GM23338 (cell line): ENCODE results near the gene PRMT7. TPM values are rescaled to one million over a fixed set of nuclear protein-coding genes. Genes with fewer than 3 reads are reported as not detected.

Experiments
- ATAC-seq: fragments of 200-7000 bp; cut with Tn5 transposase; 3 replicates; pipeline ENCODE4 v1.9.1; 2020
- DNase-seq: peaks from one replicate; pipeline ENCODE4 v3.0.0-alpha.2; 2015; ENCODE audit warnings: low spot score
- H2AFZ ChIP-seq: fragments of 200-600 bp; sonication (generic); 2 replicates; pipeline ENCODE4 v1.8.0; 2016; ENCODE audit warnings: antibody characterized with exemption, mild to moderate bottlenecking, moderate library complexity
- H3F3A ChIP-seq: fragments of 200-600 bp; sonication (generic); replicated peaks from 2 replicates; pipeline ENCODE4 v1.8.0; 2017; ENCODE audit warnings: antibody characterized with exemption, mixed run types, low read depth
- H3K27ac ChIP-seq: fragments of 200-600 bp; sonication (generic); 2 replicates; pipeline ENCODE4 v1.6.1; 2016; ENCODE audit warnings: low read depth
- H3K27me3 ChIP-seq: fragments of 200-600 bp; sonication (generic); 2 replicates; pipeline ENCODE4 v1.8.0; 2016; ENCODE audit warnings: mild to moderate bottlenecking, mixed run types, moderate library complexity; ENCODE audit not compliant: insufficient read depth
- H3K36me3 ChIP-seq: fragments of 200-600 bp; sonication (generic); 2 replicates; pipeline ENCODE4 v1.8.0; 2016; ENCODE audit warnings: mild to moderate bottlenecking; ENCODE audit not compliant: insufficient read depth
- H3K4me1 ChIP-seq: fragments of 200-600 bp; sonication (generic); 2 replicates; pipeline ENCODE4 v1.8.0; 2016; ENCODE audit warnings: mild to moderate bottlenecking, moderate library complexity; ENCODE audit not compliant: insufficient read depth
- H3K4me2 ChIP-seq: fragments of 200-600 bp; sonication (generic); 2 replicates; pipeline ENCODE4 v1.7.1; 2017; ENCODE audit warnings: mixed run types
- H3K4me3 ChIP-seq: fragments of 200-600 bp; sonication (generic); 2 replicates; pipeline ENCODE4 v1.6.1; 2016; ENCODE audit warnings: mixed run types
- H3K79me2 ChIP-seq: fragments of 200-600 bp; sonication (generic); replicated peaks from 2 replicates; pipeline ENCODE4 v1.8.0; 2017; ENCODE audit warnings: mild to moderate bottlenecking; ENCODE audit not compliant: insufficient read depth
- H3K9me2 ChIP-seq: fragments of 200-600 bp; sonication (generic); 2 replicates; pipeline ENCODE4 v1.8.0; 2017; ENCODE audit not compliant: insufficient read depth
- H4K20me1 ChIP-seq: fragments of 200-600 bp; sonication (generic); replicated peaks from 2 replicates; pipeline ENCODE4 v1.8.0; 2017; ENCODE audit warnings: mild to moderate bottlenecking; ENCODE audit not compliant: insufficient read depth
- H3K27ac Mint-ChIP-seq: 2 replicates; pipeline ENCODE4 v1.8.0; 2020; ENCODE audit warnings: inconsistent platforms, mild to moderate bottlenecking, moderate library complexity, mixed read lengths
- H3K27me3 Mint-ChIP-seq: 3 replicates; pipeline ENCODE4 v1.8.0; 2022; ENCODE audit warnings: low read depth, mild to moderate bottlenecking, moderate library complexity, mixed read lengths, inconsistent platforms; ENCODE audit not compliant: insufficient read depth, poor library complexity
- H3K36me3 Mint-ChIP-seq: 3 replicates; pipeline ENCODE4 v1.8.0; 2021; ENCODE audit warnings: low read depth, mild to moderate bottlenecking, inconsistent platforms, moderate library complexity, mixed read lengths
- H3K4me1 Mint-ChIP-seq: 3 replicates; pipeline ENCODE4 v1.8.0; 2020; ENCODE audit warnings: mild to moderate bottlenecking, inconsistent platforms, mixed read lengths
- H3K4me3 Mint-ChIP-seq: 3 replicates; pipeline ENCODE4 v1.8.0; 2021; ENCODE audit warnings: moderate library complexity, mild to moderate bottlenecking, inconsistent platforms, mixed read lengths
- H3K9me3 Mint-ChIP-seq: 3 replicates; pipeline ENCODE4 v1.8.0; 2020; ENCODE audit warnings: moderate library complexity, mild to moderate bottlenecking, inconsistent platforms, mixed read lengths
- CREB1 ChIP-seq: fragments of 250-450 bp; sonication (Bioruptor Pico); IDR thresholded peaks from 2 replicates; pipeline ENCODE4 v1.5.0; 2020; ENCODE audit warnings: low read depth, mild to moderate bottlenecking, moderate library complexity
- EZH2phosphoT487 ChIP-seq: fragments of 200-600 bp; sonication (generic); IDR thresholded peaks from one replicate; pipeline ENCODE4 v1.8.1; 2018; ENCODE audit warnings: antibody characterized with exemption; ENCODE audit not compliant: unreplicated experiment
- JUNB ChIP-seq: IDR thresholded peaks from one replicate; pipeline ENCODE4 v1.6.1; 2016; ENCODE audit warnings: antibody characterized with exemption; ENCODE audit not compliant: unreplicated experiment
- POLR2AphosphoS5 ChIP-seq: IDR thresholded peaks from 2 replicates; pipeline ENCODE4 v1.6.1; 2016; ENCODE audit warnings: antibody characterized with exemption, low read depth
- STAT1 ChIP-seq: IDR thresholded peaks from one replicate; pipeline ENCODE4 v1.6.1; 2016; ENCODE audit warnings: antibody characterized with exemption; ENCODE audit not compliant: unreplicated experiment
- ZNF114 ChIP-seq: fragments of 250-450 bp; sonication (Bioruptor Pico); IDR thresholded peaks from 2 replicates; pipeline ENCODE4 v1.5.0; 2020; ENCODE audit warnings: mild to moderate bottlenecking, moderate library complexity
- ZNF331 ChIP-seq: fragments of 250-450 bp; sonication (Bioruptor Pico); IDR thresholded peaks from 2 replicates; pipeline ENCODE4 v1.5.0; 2020; ENCODE audit warnings: low read depth, mild to moderate bottlenecking, moderate library complexity
- polyA plus RNA-seq: library from polyadenylated mRNA; unstranded; fragments of >200 nt; fragmentation: Nextera tagmentation; extraction: Ambion mirVana; gene quantifications from 2 replicates; pipeline ENCODE4 v1.2.1, GENCODE V29; 2016
- total RNA-seq: library from RNA; depleted of rRNA; stranded (reverse); fragments of >200 nt; shearing (Covaris generic); gene quantifications from 2 replicates; pipeline ENCODE4 v1.2.3, GENCODE V29; 2014
- TF ChIP-seq, protein P1 (sequence below): IDR thresholded peaks from one replicate; pipeline ENCODE4 v1.6.1; 2018; ENCODE audit warnings: antibody characterized with exemption; ENCODE audit not compliant: unreplicated experiment

Gene PRMT7
- total and polyA plus RNA-seq, 2 experiments from 2014 or later = 20.2 to 65.3 TPM

DNA sequence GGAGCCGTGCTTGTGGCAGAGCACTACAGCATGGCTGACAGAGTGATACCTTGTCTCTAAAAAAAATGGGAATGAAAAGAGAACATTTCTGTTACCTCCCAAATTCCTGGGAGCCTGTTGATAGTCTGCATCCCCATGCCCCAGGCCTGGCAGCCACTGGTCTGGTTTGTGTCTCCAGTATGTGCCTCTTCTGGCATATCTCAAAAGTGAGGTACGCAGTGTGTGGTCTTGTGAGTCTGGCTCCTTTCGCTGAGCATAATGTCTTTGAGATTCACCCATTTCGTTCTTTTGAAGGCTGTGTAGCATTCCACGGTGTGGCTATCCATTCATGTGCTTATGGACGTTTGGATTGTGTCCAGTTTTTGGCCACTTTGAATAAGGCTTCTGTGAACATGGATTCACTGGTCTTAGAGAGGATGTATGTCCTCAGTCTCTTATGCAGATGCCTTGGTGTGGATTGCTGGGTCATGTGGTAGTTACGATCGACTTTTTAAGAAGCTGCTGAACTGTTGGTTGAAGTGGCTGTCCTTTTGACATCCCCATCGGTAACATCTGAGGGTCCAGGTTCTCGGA, 39.1 kb downstream of the PRMT7 start:
- Histone ChIP-seq H3K27me3 (no peaks in the 10 kb centered on the region), H4K20me1 (no peaks in the 10 kb centered on the region; the same call in 1 of the 2 replicates), H3K4me3 (no peak overlapping the region), H3K4me2 (no peak overlapping the region), H3K36me3 (0 out of 2 replicates have a peak, but pooled peaks cover 7% of the 10 kb centered on the region), H3F3A (0 out of 2 replicates have a peak, but pooled peaks cover 2% of the 10 kb centered on the region), H2AFZ (no peak overlapping the region), H3K4me1 (no peaks in the 10 kb centered on the region), H3K9me2 (no peaks in the 10 kb centered on the region), H3K79me2 (no peaks in the 10 kb centered on the region), H3K27ac (no peak overlapping the region)
- H3K27ac Mint-ChIP-seq = no peak overlapping the region
- H3K36me3 Mint-ChIP-seq = peaks cover 54% of the 10 kb centered on the region
- DNase-seq = no peak
- no peaks in the 10 kb centered on the region for H3K9me3 Mint-ChIP-seq
- no peak for ATAC-seq
- no peak for TF ChIP-seq ZNF114 (CRISPR knock-in tag)
- TF ChIP-seq, protein P1, sequence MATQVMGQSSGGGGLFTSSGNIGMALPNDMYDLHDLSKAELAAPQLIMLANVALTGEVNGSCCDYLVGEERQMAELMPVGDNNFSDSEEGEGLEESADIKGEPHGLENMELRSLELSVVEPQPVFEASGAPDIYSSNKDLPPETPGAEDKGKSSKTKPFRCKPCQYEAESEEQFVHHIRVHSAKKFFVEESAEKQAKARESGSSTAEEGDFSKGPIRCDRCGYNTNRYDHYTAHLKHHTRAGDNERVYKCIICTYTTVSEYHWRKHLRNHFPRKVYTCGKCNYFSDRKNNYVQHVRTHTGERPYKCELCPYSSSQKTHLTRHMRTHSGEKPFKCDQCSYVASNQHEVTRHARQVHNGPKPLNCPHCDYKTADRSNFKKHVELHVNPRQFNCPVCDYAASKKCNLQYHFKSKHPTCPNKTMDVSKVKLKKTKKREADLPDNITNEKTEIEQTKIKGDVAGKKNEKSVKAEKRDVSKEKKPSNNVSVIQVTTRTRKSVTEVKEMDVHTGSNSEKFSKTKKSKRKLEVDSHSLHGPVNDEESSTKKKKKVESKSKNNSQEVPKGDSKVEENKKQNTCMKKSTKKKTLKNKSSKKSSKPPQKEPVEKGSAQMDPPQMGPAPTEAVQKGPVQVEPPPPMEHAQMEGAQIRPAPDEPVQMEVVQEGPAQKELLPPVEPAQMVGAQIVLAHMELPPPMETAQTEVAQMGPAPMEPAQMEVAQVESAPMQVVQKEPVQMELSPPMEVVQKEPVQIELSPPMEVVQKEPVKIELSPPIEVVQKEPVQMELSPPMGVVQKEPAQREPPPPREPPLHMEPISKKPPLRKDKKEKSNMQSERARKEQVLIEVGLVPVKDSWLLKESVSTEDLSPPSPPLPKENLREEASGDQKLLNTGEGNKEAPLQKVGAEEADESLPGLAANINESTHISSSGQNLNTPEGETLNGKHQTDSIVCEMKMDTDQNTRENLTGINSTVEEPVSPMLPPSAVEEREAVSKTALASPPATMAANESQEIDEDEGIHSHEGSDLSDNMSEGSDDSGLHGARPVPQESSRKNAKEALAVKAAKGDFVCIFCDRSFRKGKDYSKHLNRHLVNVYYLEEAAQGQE = no peak
- no peak for TF ChIP-seq ZNF331 (CRISPR knock-in tag)
- H3K4me1 Mint-ChIP-seq = no peaks in the 10 kb centered on the region
- no peak overlapping the region for H3K4me3 Mint-ChIP-seq
- peaks cover 7% of the 10 kb centered on the region for H3K27me3 Mint-ChIP-seq

DNA sequence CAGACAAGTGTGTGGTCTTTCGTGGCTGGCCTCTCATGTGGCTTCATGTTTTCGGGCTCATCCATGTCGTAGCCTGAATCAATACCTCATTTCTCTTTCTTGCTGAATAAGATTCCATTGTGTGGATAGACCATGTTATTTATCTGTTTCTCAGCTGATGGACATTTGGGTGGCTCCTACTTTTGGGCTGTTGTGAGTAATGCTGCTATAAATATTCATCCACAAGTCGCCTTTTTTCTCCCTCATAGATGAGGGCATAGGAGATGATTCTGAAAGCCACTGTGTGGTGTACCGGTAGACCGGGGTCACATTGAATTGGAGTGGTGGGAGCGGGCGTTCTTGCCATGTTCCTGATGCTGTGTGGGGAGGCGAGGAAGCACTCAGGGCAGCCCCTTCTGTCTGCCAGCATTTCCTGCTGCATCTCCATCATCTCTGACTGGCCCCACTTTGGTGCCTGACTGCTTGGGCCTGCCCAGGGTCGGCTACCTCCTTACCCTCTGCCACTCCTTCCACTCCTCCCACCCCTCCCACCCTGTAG, 40.1 kb downstream of the PRMT7 start:
- no peaks in the 10 kb centered on the region for H3K79me2 ChIP-seq
- H3K4me2 ChIP-seq = no peak overlapping the region
- H3K4me1 Mint-ChIP-seq = no peaks in the 10 kb centered on the region
- H3K9me3 Mint-ChIP-seq = no peaks in the 10 kb centered on the region
- H3K4me3 Mint-ChIP-seq = no peak overlapping the region
- no peaks in the 10 kb centered on the region for H3K9me2 ChIP-seq
- H3K27me3 ChIP-seq = no peaks in the 10 kb centered on the region
- peaks cover 10% of the 10 kb centered on the region for H3K27me3 Mint-ChIP-seq
- peaks cover 48% of the 10 kb centered on the region for H3K36me3 Mint-ChIP-seq
- DNase-seq (no peak), ATAC-seq (no peak)
- no peak for TF ChIP-seq STAT1
- H3K27ac ChIP-seq = no peak overlapping the region
- H2AFZ ChIP-seq = no peak overlapping the region
- 0 out of 2 replicates have a peak, but pooled peaks cover 7% of the 10 kb centered on the region for H3K36me3 ChIP-seq
- no peaks in the 10 kb centered on the region; the same call in 1 of the 2 replicates for H4K20me1 ChIP-seq
- H3F3A ChIP-seq = no peaks in the 10 kb centered on the region
- no peak overlapping the region for H3K27ac Mint-ChIP-seq
- no peak overlapping the region for H3K4me3 ChIP-seq
- H3K4me1 ChIP-seq = no peaks in the 10 kb centered on the region

- Histone ChIP-seq H3F3A (no peaks in the 10 kb centered on the region), H3K4me3 (no peak overlapping the region), H3K4me1 (no peaks in the 10 kb centered on the region), H3K79me2 (no peaks in the 10 kb centered on the region), H3K4me2 (no peak overlapping the region), H3K27me3 (no peaks in the 10 kb centered on the region), H3K36me3 (0 out of 2 replicates have a peak, but pooled peaks cover 7% of the 10 kb centered on the region), H3K27ac (no peak overlapping the region), H4K20me1 (no peaks in the 10 kb centered on the region; the same call in 1 of the 2 replicates), H2AFZ (no peak overlapping the region), H3K9me2 (no peaks in the 10 kb centered on the region)
- DNase-seq (no peak), ATAC-seq (no peak)
- no peak overlapping the region for H3K27ac Mint-ChIP-seq
- H3K27me3 Mint-ChIP-seq = peaks cover 10% of the 10 kb centered on the region
- H3K4me3 Mint-ChIP-seq = no peak overlapping the region
- H3K36me3 Mint-ChIP-seq = peaks cover 43% of the 10 kb centered on the region
- no peak for TF ChIP-seq JUNB
- TF ChIP-seq CREB1 (CRISPR knock-in tag) = no peak
- TF ChIP-seq ZNF114 (CRISPR knock-in tag) = no peak
- no peak for TF ChIP-seq STAT1
- no peak for TF ChIP-seq POLR2AphosphoS5
- TF ChIP-seq EZH2phosphoT487 = no peak
- H3K4me1 Mint-ChIP-seq = no peaks in the 10 kb centered on the region
- H3K9me3 Mint-ChIP-seq = no peaks in the 10 kb centered on the region
These were observed 40.6 kb downstream of the PRMT7 start for GRCh38 chr16:68351463-68351862.
